Cardiac muscle cell (in vitro differentiated cells and primary cell): ENCODE results near the gene MYADM. TPM values are rescaled to one million over a fixed set of nuclear protein-coding genes. Genes with fewer than 3 reads are reported as not detected.

Experiments used
- DNase-seq, 2 donors: peaks; one replicate each; pipeline versions ENCODE4 v3.0.0 to v3.0.0-alpha.2; 2010 to 2017; ENCODE audit warnings: low read depth in 1 of 2, low spot score in 1 of 2
- H3K27ac ChIP-seq: fragments of 200-600 bp; sonication (generic); 2 replicates; pipeline ENCODE4 v1.5.1; 2016
- H3K27me3 ChIP-seq: fragments of 200-600 bp; sonication (generic); 2 replicates; pipeline ENCODE4 v1.6.0; 2016; ENCODE audit warnings: control low read depth
- H3K36me3 ChIP-seq: fragments of 200-600 bp; sonication (generic); 2 replicates; pipeline ENCODE4 v1.5.1; 2016; ENCODE audit warnings: control low read depth
- H3K4me1 ChIP-seq: fragments of 200-600 bp; sonication (generic); 2 replicates; pipeline ENCODE4 v1.8.1; 2017; ENCODE audit warnings: low read depth, mild to moderate bottlenecking, mixed run types
- H3K4me3 ChIP-seq: fragments of 200-600 bp; sonication (generic); 2 replicates; pipeline ENCODE4 v1.5.1; 2016; ENCODE audit warnings: mild to moderate bottlenecking
- H3K9me3 ChIP-seq: fragments of 200-600 bp; sonication (generic); 2 replicates; pipeline ENCODE4 v1.5.1; 2017; ENCODE audit warnings: low read depth, mild to moderate bottlenecking, control low read depth
- CTCF ChIP-seq: IDR thresholded peaks from 2 replicates; pipeline ENCODE4 v1.5.1; 2012; ENCODE audit warnings: low read depth, mild to moderate bottlenecking, low read length
- polyA plus RNA-seq: library from polyadenylated mRNA; unstranded; fragments of >200 nt; fragmentation: Nextera tagmentation; extraction: Ambion mirVana; gene quantifications from 2 replicates; pipeline ENCODE4 v1.2.1, GENCODE V29; 2016
- total RNA-seq: library from RNA; depleted of rRNA; stranded (reverse); fragments of >200 nt; gene quantifications from 2 replicates; pipeline ENCODE4 v1.2.3, GENCODE V29; 2016

The MYADM gene
- total and polyA plus RNA-seq, 2 experiments from 2014 or later: 150 to 166 TPM

- no peak for DNase-seq
- Histone ChIP-seq H3K4me3 (no peak overlapping the region), H3K9me3 (no peaks in the 10 kb centered on the region), H3K36me3 (no peaks in the 10 kb centered on the region), H3K4me1 (no peaks in the 10 kb centered on the region), H3K27ac (no peak overlapping the region), H3K27me3 (peaks cover 12% of the 10 kb centered on the region)
- TF ChIP-seq CTCF: no peak
These were observed 29.0 kb downstream of the MYADM start for GRCh38 chr19:53896682-53897081.

DNA sequence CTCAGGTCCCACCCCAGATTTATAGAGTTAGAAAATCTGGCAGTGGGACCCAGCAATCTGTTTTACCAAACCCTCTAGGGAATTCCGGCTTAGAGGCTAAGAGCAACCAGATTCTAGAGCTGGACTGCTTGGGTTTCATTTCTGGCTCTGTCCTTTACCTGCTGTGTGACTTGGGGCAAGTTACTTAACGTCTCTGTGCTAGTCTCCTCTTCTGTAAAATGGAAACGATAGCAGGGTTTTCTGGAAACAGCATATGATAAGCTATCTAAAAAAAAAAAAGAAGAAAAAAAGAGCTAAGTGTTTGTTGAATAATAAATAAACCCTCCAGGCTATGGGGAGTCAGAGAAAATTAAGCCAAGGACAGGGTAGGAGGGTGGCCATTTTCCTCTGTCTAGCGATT, 29.8 kb downstream of the MYADM start:
- no peak overlapping the region for H3K27ac ChIP-seq
- peaks cover 12% of the 10 kb centered on the region for H3K27me3 ChIP-seq
- no peak for TF ChIP-seq CTCF
- H3K4me1 ChIP-seq: no peaks in the 10 kb centered on the region
- no peaks in the 10 kb centered on the region for H3K36me3 ChIP-seq
- H3K4me3 ChIP-seq: no peak overlapping the region
- H3K9me3 ChIP-seq: no peaks in the 10 kb centered on the region
- DNase-seq: no peak

DNA sequence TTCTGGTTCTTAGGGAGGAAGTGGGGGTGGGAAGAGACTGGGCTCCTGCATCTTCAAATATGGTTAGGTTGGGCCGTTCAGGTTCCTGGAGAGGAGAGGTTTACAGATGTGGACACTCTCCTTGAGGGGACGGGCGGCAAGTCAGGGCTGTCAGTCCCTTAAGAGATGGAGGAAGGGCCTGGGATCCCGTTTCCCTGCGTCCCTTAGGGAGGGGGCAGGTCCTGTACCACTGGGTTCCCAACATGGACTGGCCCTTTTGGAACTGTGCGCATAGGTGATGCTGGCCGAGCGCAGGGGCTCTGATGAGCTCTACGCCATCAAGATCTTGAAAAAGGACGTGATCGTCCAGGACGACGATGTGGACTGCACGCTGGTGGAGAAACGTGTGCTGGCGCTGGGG, 30.5 kb downstream of the MYADM start:
- Histone ChIP-seq H3K27me3 (peaks cover 12% of the 10 kb centered on the region), H3K4me3 (no peak overlapping the region), H3K36me3 (no peaks in the 10 kb centered on the region), H3K9me3 (no peaks in the 10 kb centered on the region), H3K4me1 (no peaks in the 10 kb centered on the region), H3K27ac (no peak overlapping the region)
- no peak for DNase-seq
- no peak for TF ChIP-seq CTCF

- no peak for DNase-seq
These were observed 31.1 kb downstream of the MYADM start for GRCh38 chr19:53898636-53899341.

GRCh38 chr19:53900191-53900860, 32.6 kb downstream of the MYADM start:
- H3K27me3 ChIP-seq: peaks cover 25% of the 10 kb centered on the region
- H3K27ac ChIP-seq: no peak overlapping the region
- no peaks in the 10 kb centered on the region for H3K9me3 ChIP-seq
- no peaks in the 10 kb centered on the region for H3K4me1 ChIP-seq
- H3K36me3 ChIP-seq: no peaks in the 10 kb centered on the region
- no peak overlapping the region for H3K4me3 ChIP-seq
- no peak for TF ChIP-seq CTCF
- no peak for DNase-seq

More at GRCh38 chr19:53898636-53899341, 31.1 kb downstream of the MYADM start:
- no peak overlapping the region for H3K4me3 ChIP-seq
- H3K9me3 ChIP-seq: no peaks in the 10 kb centered on the region
- no peaks in the 10 kb centered on the region for H3K36me3 ChIP-seq
- H3K27ac ChIP-seq: no peak overlapping the region
- H3K27me3 ChIP-seq: peaks cover 12% of the 10 kb centered on the region
- no peaks in the 10 kb centered on the region for H3K4me1 ChIP-seq
- TF ChIP-seq CTCF: no peak
